SU-DHL-6 (cell line): ENCODE measurements around the gene DNASE1.

Experiments
- H2AFZ ChIP-seq: fragments of 200-600 bp; sonication (generic); 2 replicates; pipeline ENCODE4 v1.6.1; 2014; ENCODE audit warnings: low read depth, mild to moderate bottlenecking, moderate library complexity, mixed read lengths, antibody characterized with exemption, low read length; ENCODE audit not compliant: severe bottlenecking
- H3F3A ChIP-seq: fragments of 200-600 bp; shearing (Covaris generic); 2 replicates; pipeline ENCODE4 v1.6.0; 2016; ENCODE audit warnings: antibody characterized with exemption, mild to moderate bottlenecking; ENCODE audit not compliant: insufficient read depth
- H3K27ac ChIP-seq: fragments of 200-600 bp; sonication (generic); 2 replicates; pipeline ENCODE4 v1.5.1; 2016; ENCODE audit warnings: low read depth, mild to moderate bottlenecking, low read length, moderate library complexity, mixed read lengths
- H3K27me3 ChIP-seq: fragments of 200-600 bp; sonication (generic), shearing (Covaris generic); 2 replicates; pipeline ENCODE4 v1.6.0; 2014; ENCODE audit warnings: mild to moderate bottlenecking, low read length
- H3K36me3 ChIP-seq: fragments of 200-600 bp; sonication (generic); 2 replicates; pipeline ENCODE4 v1.6.1; 2014; ENCODE audit warnings: mild to moderate bottlenecking, low read length, mixed read lengths
- H3K4me2 ChIP-seq: fragments of 300-600, 200-600 bp; shearing (Covaris generic), sonication (generic); 2 replicates; pipeline ENCODE4 v1.6.0; 2014; ENCODE audit warnings: low read length, low read depth, mild to moderate bottlenecking; ENCODE audit not compliant: poor library complexity, severe bottlenecking
- H3K4me3 ChIP-seq: fragments of 200-600 bp; sonication (generic); 2 replicates; pipeline ENCODE4 v1.5.1; 2014; ENCODE audit warnings: antibody characterized with exemption, low read length, mild to moderate bottlenecking, mixed read lengths; ENCODE audit not compliant: insufficient read depth, poor library complexity, severe bottlenecking
- H3K79me2 ChIP-seq: fragments of 200-600 bp; sonication (generic); 2 replicates; pipeline ENCODE4 v1.6.1; 2014; ENCODE audit warnings: mild to moderate bottlenecking, low read length, moderate library complexity; ENCODE audit not compliant: insufficient read depth
- H3K9ac ChIP-seq: fragments of 200-600 bp; sonication (generic); 2 replicates; pipeline ENCODE4 v1.7.0; 2014; ENCODE audit warnings: mild to moderate bottlenecking, low read length
- H3K9me2 ChIP-seq: fragments of 200-600 bp; sonication (generic); replicated peaks from 2 replicates; pipeline ENCODE4 v1.6.1; 2014; ENCODE audit warnings: low read length; ENCODE audit not compliant: insufficient read depth
- H3K9me3 ChIP-seq: fragments of 200-600 bp; sonication (generic); 2 replicates; pipeline ENCODE4 v1.6.1; 2014; ENCODE audit warnings: low read length, mixed read lengths; ENCODE audit not compliant: insufficient read depth
- H4K20me1 ChIP-seq: fragments of 200-600 bp; sonication (generic); 2 replicates; pipeline ENCODE4 v1.6.1; 2014; ENCODE audit warnings: low read depth, mild to moderate bottlenecking, antibody characterized with exemption, low read length, moderate library complexity, mixed read lengths
- CTCF ChIP-seq: fragments of 200-600 bp; sonication (generic); IDR thresholded peaks from one replicate; pipeline ENCODE4 v1.5.1; 2017; ENCODE audit warnings: antibody characterized with exemption, mild to moderate bottlenecking, low read length, moderate library complexity; ENCODE audit not compliant: insufficient read depth, poor library complexity, severe bottlenecking
- EZH2phosphoT487 ChIP-seq: fragments of 200-600 bp; sonication (generic), shearing (Covaris generic); conservative IDR thresholded peaks from 2 replicates; pipeline ENCODE4 v1.6.1; 2018; ENCODE audit warnings: mild to moderate bottlenecking, antibody characterized with exemption, low read length, moderate library complexity, mixed read lengths

The DNASE1 gene

GRCh38 chr16:3687792-3688191 lies 33.3 kb downstream of the DNASE1 start:
- Histone ChIP-seq H3F3A (no peaks in the 10 kb centered on the region), H3K36me3 (peaks cover 14% of the 10 kb centered on the region; the same call in 1 of the 2 replicates), H3K27ac (no peak overlapping the region), H3K4me3 (no peak overlapping the region), H4K20me1 (no peaks in the 10 kb centered on the region), H3K9me2 (no peaks in the 10 kb centered on the region), H3K9ac (no peak overlapping the region), H3K79me2 (peaks cover 3% of the 10 kb centered on the region; the same call in 1 of the 2 replicates), H3K9me3 (no peaks in the 10 kb centered on the region), H2AFZ (no peak overlapping the region), H3K27me3 (no peaks in the 10 kb centered on the region), H3K4me2 (no peak overlapping the region)
- no peak for TF ChIP-seq CTCF
- no peak for TF ChIP-seq EZH2phosphoT487

- Histone ChIP-seq H3K9ac (no peak overlapping the region), H3K27me3 (no peaks in the 10 kb centered on the region), H3K9me3 (no peaks in the 10 kb centered on the region), H3K4me3 (no peak overlapping the region), H3K9me2 (no peaks in the 10 kb centered on the region), H3K79me2 (peaks cover 10% of the 10 kb centered on the region; the same call in 1 of the 2 replicates), H3K4me2 (no peak overlapping the region), H3K36me3 (peaks cover 12% of the 10 kb centered on the region; the same call in 1 of the 2 replicates), H3K27ac (no peak overlapping the region), H4K20me1 (no peaks in the 10 kb centered on the region), H3F3A (no peaks in the 10 kb centered on the region), H2AFZ (no peak overlapping the region)
- no peak for TF ChIP-seq EZH2phosphoT487
- no peak for TF ChIP-seq CTCF
These were observed 35.2 kb downstream of the DNASE1 start for GRCh38 chr16:3689731-3690130.

- Histone ChIP-seq H3K4me2 (no peak overlapping the region), H3K36me3 (peaks cover 12% of the 10 kb centered on the region; the same call in 1 of the 2 replicates), H3K9ac (no peak overlapping the region), H3K27me3 (no peaks in the 10 kb centered on the region), H3K27ac (no peak overlapping the region), H3K79me2 (peaks cover 17% of the 10 kb centered on the region; the same call in 1 of the 2 replicates), H3K9me3 (no peaks in the 10 kb centered on the region), H3K4me3 (no peak overlapping the region), H3F3A (no peaks in the 10 kb centered on the region), H3K9me2 (no peaks in the 10 kb centered on the region), H2AFZ (no peak overlapping the region), H4K20me1 (no peaks in the 10 kb centered on the region)
- TF ChIP-seq EZH2phosphoT487 (no peak), CTCF (peak; percentile 96)
These were observed 36.0 kb downstream of the DNASE1 start for GRCh38 chr16:3690470-3690928.
